Measurements from ENCODE around the gene WDFY3.
A peak's percentile ranks its signal among the peaks of the same experiment; 100 is the strongest.

The WDFY3 gene

GRCh38 chr4:84638092-84638491 lies 328.4 kb downstream of the WDFY3 start:
- no peak overlapping the region for H3K4me3 ChIP-seq (ENCODE audit: low read length)
- TF ChIP-seq CTCF (conservative IDR thresholded peaks at IDR 0.05; ENCODE audit: low read length), result no peak
- no peak for DNase-seq (ENCODE audit: low read depth)

- DNase-seq (ENCODE audit: low read depth), result no peak
- no peak overlapping the region for H3K4me3 ChIP-seq (ENCODE audit: low read length)
- no peak for TF ChIP-seq CTCF (conservative IDR thresholded peaks at IDR 0.05; ENCODE audit: low read length)
Observed at GRCh38 chr4:84634961-84635360, 331.5 kb downstream of the WDFY3 start.

GRCh38 chr4:84632092-84632491 lies 334.4 kb downstream of the WDFY3 start:
- peak; percentile 40 for DNase-seq (ENCODE audit: low read depth)
- no peak overlapping the region for H3K4me3 ChIP-seq (ENCODE audit: low read length)
- no peak for TF ChIP-seq CTCF (conservative IDR thresholded peaks at IDR 0.05; ENCODE audit: low read length)

- H3K4me3 ChIP-seq (ENCODE audit: low read length), result no peak overlapping the region
- DNase-seq (ENCODE audit: low read depth), result no peak
- no peak for TF ChIP-seq CTCF (conservative IDR thresholded peaks at IDR 0.05; ENCODE audit: low read length)
Observed at GRCh38 chr4:84631573-84631972, 334.9 kb downstream of the WDFY3 start.

- DNase-seq (ENCODE audit: low read depth), result no peak
- H3K4me3 ChIP-seq (ENCODE audit: low read length), result no peak overlapping the region
- TF ChIP-seq CTCF (conservative IDR thresholded peaks at IDR 0.05; ENCODE audit: low read length), result no peak
Observed at GRCh38 chr4:84626673-84627072, 339.8 kb downstream of the WDFY3 start.

GRCh38 chr4:84623661-84624060 lies 342.8 kb downstream of the WDFY3 start:
- no peak for TF ChIP-seq CTCF (conservative IDR thresholded peaks at IDR 0.05; ENCODE audit: low read length)
- H3K4me3 ChIP-seq (ENCODE audit: low read length), result no peak overlapping the region
- no peak for DNase-seq (ENCODE audit: low read depth)

GRCh38 chr4:84622959-84623358 lies 343.5 kb downstream of the WDFY3 start:
- no peak for TF ChIP-seq CTCF (conservative IDR thresholded peaks at IDR 0.05; ENCODE audit: low read length)
- DNase-seq (ENCODE audit: low read depth), result no peak
- H3K4me3 ChIP-seq (ENCODE audit: low read length), result no peak overlapping the region

Measured in AG10803 (cell line).